ENCODE data around the gene HLA-DPB1.

Gene HLA-DPB1

GRCh38 chr6:33088258-33088930, 12.6 kb downstream of the HLA-DPB1 start:
- ATAC-seq (ENCODE audit: low read depth), result peak; percentile 71
- H3K9me3 ChIP-seq (ENCODE audit: severe bottlenecking), result no peaks in the 10 kb centered on the region
- no peak for TF ChIP-seq CTCF (IDR thresholded peaks at IDR 0.05; ENCODE audit: poor library complexity, severe bottlenecking)
- no peak for DNase-seq (ENCODE audit: low spot score)
- H3K4me1 ChIP-seq (ENCODE audit: insufficient read depth, poor library complexity, severe bottlenecking), result no peaks in the 10 kb centered on the region
- peaks cover 12% of the 10 kb centered on the region for H3K27me3 ChIP-seq (ENCODE audit: insufficient read depth, poor library complexity, severe bottlenecking)
- no peak overlapping the region for H3K27ac ChIP-seq (ENCODE audit: poor library complexity, severe bottlenecking)
- H3K4me3 ChIP-seq (ENCODE audit: severe bottlenecking), result no peak overlapping the region
- H3K36me3 ChIP-seq (ENCODE audit: low read depth), result no peaks in the 10 kb centered on the region

- Histone ChIP-seq H3K27me3 (ENCODE audit: insufficient read depth, poor library complexity, severe bottlenecking) (peaks cover 12% of the 10 kb centered on the region), H3K4me3 (ENCODE audit: severe bottlenecking) (no peak overlapping the region), H3K9me3 (ENCODE audit: severe bottlenecking) (no peaks in the 10 kb centered on the region), H3K4me1 (ENCODE audit: insufficient read depth, poor library complexity, severe bottlenecking) (no peaks in the 10 kb centered on the region), H3K27ac (ENCODE audit: poor library complexity, severe bottlenecking) (no peak overlapping the region), H3K36me3 (ENCODE audit: low read depth) (no peaks in the 10 kb centered on the region)
- ATAC-seq (ENCODE audit: low read depth) (peak; percentile 52; the same call in 2 of the 3 replicates), DNase-seq (ENCODE audit: low spot score) (no peak)
- no peak for TF ChIP-seq CTCF (IDR thresholded peaks at IDR 0.05; ENCODE audit: poor library complexity, severe bottlenecking)
Measured at GRCh38 chr6:33088931-33089620, 13.3 kb downstream of the HLA-DPB1 start.

GRCh38 chr6:33091957-33092356, 16.2 kb downstream of the HLA-DPB1 start:
- no peak for ATAC-seq (ENCODE audit: low read depth)

GRCh38 chr6:33092385-33092784, 16.6 kb downstream of the HLA-DPB1 start:
- Histone ChIP-seq H3K4me3 (ENCODE audit: severe bottlenecking) (no peak overlapping the region), H3K27ac (ENCODE audit: poor library complexity, severe bottlenecking) (no peak overlapping the region), H3K27me3 (ENCODE audit: insufficient read depth, poor library complexity, severe bottlenecking) (peaks cover 5% of the 10 kb centered on the region), H3K4me1 (ENCODE audit: insufficient read depth, poor library complexity, severe bottlenecking) (no peaks in the 10 kb centered on the region), H3K36me3 (ENCODE audit: low read depth) (no peaks in the 10 kb centered on the region), H3K9me3 (ENCODE audit: severe bottlenecking) (no peaks in the 10 kb centered on the region)
- no peak for TF ChIP-seq CTCF (IDR thresholded peaks at IDR 0.05; ENCODE audit: poor library complexity, severe bottlenecking)
- no peak for DNase-seq (ENCODE audit: low spot score)
- no peak for ATAC-seq (ENCODE audit: low read depth)

More at GRCh38 chr6:33091957-33092356, 16.2 kb downstream of the HLA-DPB1 start:
- Histone ChIP-seq H3K27me3 (ENCODE audit: insufficient read depth, poor library complexity, severe bottlenecking) (peaks cover 5% of the 10 kb centered on the region), H3K36me3 (ENCODE audit: low read depth) (no peaks in the 10 kb centered on the region), H3K9me3 (ENCODE audit: severe bottlenecking) (no peaks in the 10 kb centered on the region), H3K27ac (ENCODE audit: poor library complexity, severe bottlenecking) (no peak overlapping the region), H3K4me3 (ENCODE audit: severe bottlenecking) (no peak overlapping the region), H3K4me1 (ENCODE audit: insufficient read depth, poor library complexity, severe bottlenecking) (no peaks in the 10 kb centered on the region)
- peak; percentile 22 for TF ChIP-seq CTCF (IDR thresholded peaks at IDR 0.05; ENCODE audit: poor library complexity, severe bottlenecking)
- DNase-seq (ENCODE audit: low spot score), result no peak

- ATAC-seq (ENCODE audit: low read depth) (no peak), DNase-seq (ENCODE audit: low spot score) (no peak)
- H3K9me3 ChIP-seq (ENCODE audit: severe bottlenecking), result no peaks in the 10 kb centered on the region
- no peaks in the 10 kb centered on the region for H3K27me3 ChIP-seq (ENCODE audit: insufficient read depth, poor library complexity, severe bottlenecking)
- H3K4me3 ChIP-seq (ENCODE audit: severe bottlenecking), result no peak overlapping the region
- no peak overlapping the region for H3K27ac ChIP-seq (ENCODE audit: poor library complexity, severe bottlenecking)
- no peaks in the 10 kb centered on the region for H3K4me1 ChIP-seq (ENCODE audit: insufficient read depth, poor library complexity, severe bottlenecking)
- TF ChIP-seq CTCF (IDR thresholded peaks at IDR 0.05; ENCODE audit: poor library complexity, severe bottlenecking), result no peak
- no peaks in the 10 kb centered on the region for H3K36me3 ChIP-seq (ENCODE audit: low read depth)
Measured at GRCh38 chr6:33093855-33094254, 18.1 kb downstream of the HLA-DPB1 start.
